HL-60 (cell line): Measurements from ENCODE around the gene SPATA6L.

Experiments used
- CTCF ChIP-seq: IDR thresholded peaks from one replicate; pipeline ENCODE4 v1.5.1; 2011; ENCODE audit warnings: low read length, control low read depth, inconsistent platforms; ENCODE audit not compliant: insufficient read depth
- GABPA ChIP-seq: IDR thresholded peaks from 2 replicates; pipeline ENCODE4 v1.6.1; 2012; ENCODE audit warnings: low read depth
- POLR2AphosphoS5 ChIP-seq: IDR thresholded peaks from 2 replicates; pipeline ENCODE4 v1.6.1; 2012; ENCODE audit warnings: low read depth
- REST ChIP-seq: IDR thresholded peaks from 2 replicates; pipeline ENCODE4 v1.6.1; 2012; ENCODE audit warnings: low read depth; ENCODE audit not compliant: insufficient replicate concordance
- SPI1 ChIP-seq: IDR thresholded peaks from 2 replicates; pipeline ENCODE4 v1.6.1; 2012; ENCODE audit warnings: low read depth, mild to moderate bottlenecking, borderline replicate concordance

GRCh38 chr9:4630836-4631235 is 35.4 kb downstream of the SPATA6L start:
- TF ChIP-seq CTCF (no peak), POLR2AphosphoS5 (no peak), REST (no peak), SPI1 (no peak), GABPA (no peak)
